Right lobe of liver (tissue), 6 donors: ENCODE measurements around the gene SEPTIN1. TPM values are rescaled to one million over a fixed set of nuclear protein-coding genes. Genes with fewer than 3 reads are reported as not detected.
A peak's percentile ranks its signal among the peaks of the same experiment; 100 is the strongest.

Source experiments
- ATAC-seq, 4 donors: fragments of 200-7000 bp; cut with Tn5 transposase; one replicate each; pipeline ENCODE4 v1.9.1; 2020; ENCODE audit warnings: mild to moderate bottlenecking in 4 of 4, moderate library complexity in 4 of 4
- DNase-seq, 3 donors: peaks; one replicate each; pipeline ENCODE4 v3.0.0-alpha.2; 2020
- H3K27ac ChIP-seq, 3 donors: fragments of 200-600 bp; one replicate each; pipeline ENCODE4 v1.8.0; 2022
- H3K27me3 ChIP-seq, 2 donors: fragments of 200-600 bp; one replicate each; pipeline ENCODE4 v1.8.0; 2022
- H3K36me3 ChIP-seq, 4 donors: fragments of 200-600 bp; sonication (generic) in 1 of 4; one replicate each; pipeline versions ENCODE4 v1.5.1 to v1.8.0; 2017 to 2022; ENCODE audit warnings: control low read depth in 1 of 4
- H3K4me1 ChIP-seq, 4 donors: fragments of 200-600 bp; sonication (generic) in 1 of 4; one replicate each; pipeline versions ENCODE4 v1.5.1 to v1.8.0; 2017 to 2022; ENCODE audit warnings: control low read depth in 1 of 4
- H3K4me3 ChIP-seq, 3 donors: fragments of 200-600 bp; one replicate each; pipeline ENCODE4 v1.8.0; 2022
- H3K9me3 ChIP-seq, 4 donors: fragments of 200-600 bp; sonication (generic) in 1 of 4; one replicate each; pipeline versions ENCODE4 v1.5.1 to v1.8.0; 2017 to 2022; ENCODE audit warnings: control low read depth in 1 of 4
- CTCF ChIP-seq, 4 donors: fragments of 200-600 bp in 3 of 4; fragments of 450-650 bp in 1 of 4; IDR thresholded peaks; one replicate each; pipeline versions ENCODE4 v1.5.1 to v1.8.0; 2016 to 2022; ENCODE audit warnings: antibody characterized with exemption in 4 of 4, mild to moderate bottlenecking in 2 of 4
- POLR2A ChIP-seq: fragments of 450-650 bp; IDR thresholded peaks from one replicate; pipeline ENCODE4 v1.6.1; 2017; ENCODE audit warnings: antibody characterized with exemption, mild to moderate bottlenecking
- WGBS: methylation state at CpG from one replicate; pipeline ENCODE4 v1.1.6; 2018; ENCODE audit warnings: low coverage, low lambda C conversion rate; ENCODE audit not compliant: insufficient coverage; ENCODE audit errors: missing lambda C conversion rate; 5-methylcytosine and 5-hydroxymethylcytosine counted together
- intact Hi-C, 2 donors: fragments of 100-400 bp; cut with DNase I; formaldehyde crosslinking; loops; one replicate each; pipeline versions ENCODE4 v1.11.2 to v1.14.1; 2022
- total RNA-seq, 6 experiments: library from RNA; depleted of rRNA in 2 of 6; stranded (reverse); fragments of >200 nt in 2 of 6; fragmentation: NEBNext Ultra II Directional in 3 of 6; extraction: Animal tissue kit (Norgen Biotek cat#: 25700) in 3 of 6; gene quantifications; one replicate each; pipeline versions ENCODE4 v1.1.0 to v1.2.4, GENCODE V29; 2016 to 2023
- donor health status: DM: no; HTN: yes; CAD: no.
- donor health status: DM: no; HTN: no; CAD: no.
- donor health status: DM: no; HTN: no; CAD: no.
- donor health status: DM: no; HTN: yes; CAD: no.
- donor health status: DM: no; HTN: yes; CAD: no.

The SEPTIN1 gene
- total RNA-seq, 6 experiments from 2014 or later, result 0.12 to 1.7 (median 0.93) TPM

GRCh38 chr16:30372038-30372712, 10.2 kb downstream of the SEPTIN1 start:
- DNase-seq, result no peak
- no peaks in the 10 kb centered on the region for H3K27me3 ChIP-seq
- peaks cover 0 to 25% (median 7%) of the 10 kb centered on the region in 4 donors for H3K4me1 ChIP-seq
- intact Hi-C loops, result no loop called here
- no peak overlapping the region for H3K27ac ChIP-seq
- H3K36me3 ChIP-seq, result no peaks in the 10 kb centered on the region
- ATAC-seq, result no peak
- TF ChIP-seq CTCF (IDR thresholded peaks at IDR 0.05) (no peak), POLR2A (no peak)
- 75% methylated on average over 4 of the region's 6 CpGs for WGBS
- H3K4me3 ChIP-seq, result no peak overlapping the region
- no peaks in the 10 kb centered on the region for H3K9me3 ChIP-seq

- H3K36me3 ChIP-seq, result no peaks in the 10 kb centered on the region
- H3K4me3 ChIP-seq, result peak overlapping the region; percentile 14 to 55 (median 41)
- H3K4me1 ChIP-seq, result peaks cover 0 to 29% (median 7%) of the 10 kb centered on the region in 4 donors
- 46% methylated on average over 5 of the region's 11 CpGs for WGBS
- H3K9me3 ChIP-seq, result no peaks in the 10 kb centered on the region
- ATAC-seq (no peak), DNase-seq (no peak)
- no peaks in the 10 kb centered on the region for H3K27me3 ChIP-seq
- intact Hi-C loops, result no loop called here
- TF ChIP-seq POLR2A (no peak), CTCF (IDR thresholded peaks at IDR 0.05) (no peak)
- peak overlapping the region; percentile 59 to 90 (median 87) for H3K27ac ChIP-seq
Observed at GRCh38 chr16:30371248-30371816, 11.0 kb downstream of the SEPTIN1 start.

GRCh38 chr16:30370456-30371247, 11.7 kb downstream of the SEPTIN1 start, which contains the start of gene TBC1D10B:
Gene TBC1D10B (minus strand): TSS chr16:30370494. CDS start chr16:30370183, 311 bp downstream.
- under 1% methylated on average over 27 of the region's 40 CpGs for WGBS
- no peaks in the 10 kb centered on the region for H3K9me3 ChIP-seq
- H3K27me3 ChIP-seq, result no peaks in the 10 kb centered on the region
- TF ChIP-seq CTCF (IDR thresholded peaks at IDR 0.05) (peak; percentile 13 to 43 (median 26)), POLR2A (peak; percentile 81)
- H3K4me1 ChIP-seq, result peaks cover 0 to 29% (median 7%) of the 10 kb centered on the region in 4 donors
- peaks cover 0 to 5% (median under 1%) of the 10 kb centered on the region in 4 donors for H3K36me3 ChIP-seq
- DNase-seq (peak; percentile 95 to 99 (median 97)), ATAC-seq (peak; percentile 79 to 92 (median 86))
- peak within 1 kb of the TSS; percentile 65 to 90 (median 87) for H3K27ac ChIP-seq
- H3K4me3 ChIP-seq, result peak within 1 kb of the TSS; percentile 59 to 90 (median 79)
- intact Hi-C loops, result no loop called here

- WGBS, result no CpG with 5 or more reads among the region's 76 CpGs
- no peaks in the 10 kb centered on the region for H3K9me3 ChIP-seq
- intact Hi-C loops, result no loop called here
- peak overlapping the region; percentile 56 to 85 (median 65) for H3K27ac ChIP-seq
- H3K27me3 ChIP-seq, result no peaks in the 10 kb centered on the region
- DNase-seq (no peak), ATAC-seq (no peak)
- peak overlapping the region; percentile 59 to 90 (median 79) for H3K4me3 ChIP-seq
- peaks cover 0 to 29% (median 7%) of the 10 kb centered on the region in 4 donors for H3K4me1 ChIP-seq
- H3K36me3 ChIP-seq, result peaks cover 0 to 10% (median 4%) of the 10 kb centered on the region in 4 donors
- TF ChIP-seq CTCF (IDR thresholded peaks at IDR 0.05) (no peak), POLR2A (peak; percentile 73)
Observed at GRCh38 chr16:30369938-30370455, 12.4 kb downstream of the SEPTIN1 start.
